SK-N-SH (cell line): Measurements from ENCODE around the gene MGAT4A. TPM values are rescaled to one million over a fixed set of nuclear protein-coding genes. Genes with fewer than 3 reads are reported as not detected.

ENCODE experiments used
- CTCF ChIA-PET: fragments of 300-600, 350-600 bp; formaldehyde crosslinking; extraction: SDS; loops from one replicate; lab custom pipeline; 2021; lab: Yijun Ruan, JAX
- POLR2A ChIA-PET: fragments of 350-600 bp; sonication (Branson Sonifier 250); formaldehyde crosslinking; extraction: SDS; loops from one replicate; lab custom pipeline; 2020; ENCODE audit warnings: antibody characterized with exemption, inconsistent platforms; lab: Yijun Ruan, JAX
- DNase-seq: peaks from one replicate; pipeline ENCODE4 v3.0.0; 2012
- H2AFZ ChIP-seq: fragments of 200-600 bp; sonication (generic); 2 replicates; pipeline ENCODE4 v1.8.1; 2016; ENCODE audit warnings: antibody characterized with exemption, mild to moderate bottlenecking, low read depth
- H3F3A ChIP-seq: fragments of 200-600 bp; sonication (generic); replicated peaks from 2 replicates; pipeline ENCODE3; 2016; ENCODE audit warnings: antibody characterized with exemption, mild to moderate bottlenecking; ENCODE audit not compliant: insufficient read depth
- H3K27ac ChIP-seq, 2 experiments: fragments of 200-500 bp in 1 of 2; fragments of 200-600 bp in 1 of 2; sonication (Bioruptor generic) in 1 of 2; sonication (generic), shearing (Covaris generic) in 1 of 2; 2 replicates each; pipeline versions ENCODE4 v1.5.1 to v1.6.1; 2014 to 2016; ENCODE audit warnings: low read depth in 2 of 2, inconsistent platforms in 1 of 2, low read length in 1 of 2, mild to moderate bottlenecking in 1 of 2, mixed read lengths in 1 of 2
- H3K27me3 ChIP-seq: fragments of 200-600 bp; sonication (generic), shearing (Covaris generic); 2 replicates; pipeline ENCODE4 v1.6.1; 2016; ENCODE audit warnings: mixed run types; ENCODE audit not compliant: insufficient read depth
- H3K36me3 ChIP-seq, 2 experiments: fragments of 200-500 bp in 1 of 2; fragments of 200-600 bp in 1 of 2; sonication (Bioruptor generic) in 1 of 2; sonication (generic) in 1 of 2; replicated peaks in 1 of 2; 2 replicates each; pipeline versions ENCODE3 to v1.5.1; 2014 to 2016; ENCODE audit warnings: low read length in 1 of 2, mild to moderate bottlenecking in 1 of 2; ENCODE audit not compliant: insufficient read depth in 2 of 2, control insufficient read depth in 1 of 2
- H3K4me1 ChIP-seq, 2 experiments: fragments of 200-500 bp in 1 of 2; fragments of 200-600 bp in 1 of 2; sonication (Bioruptor generic) in 1 of 2; sonication (generic), shearing (Covaris generic) in 1 of 2; 2 replicates each; pipeline versions ENCODE4 v1.5.1 to v1.6.1; 2014 to 2016; ENCODE audit warnings: low read depth in 1 of 2, low read length in 1 of 2, mixed run types in 1 of 2; ENCODE audit not compliant: insufficient read depth in 2 of 2, control insufficient read depth in 1 of 2
- H3K4me2 ChIP-seq: fragments of 200-600 bp; sonication (generic), shearing (Covaris generic); 2 replicates; pipeline ENCODE4 v1.6.1; 2017; ENCODE audit warnings: mixed run types
- H3K4me3 ChIP-seq, 2 experiments: fragments of 200-500 bp in 1 of 2; fragments of 200-600 bp in 1 of 2; sonication (Bioruptor generic) in 1 of 2; sonication (generic), shearing (Covaris generic) in 1 of 2; 2 replicates each; pipeline versions ENCODE4 v1.5.1 to v1.8.1; 2014 to 2016; ENCODE audit warnings: low read depth in 2 of 2, inconsistent platforms in 1 of 2, low read length in 1 of 2, mild to moderate bottlenecking in 1 of 2, mixed read lengths in 1 of 2, moderate library complexity in 1 of 2
- H3K79me2 ChIP-seq: fragments of 200-600 bp; sonication (generic); 2 replicates; pipeline ENCODE4 v1.8.1; 2017; ENCODE audit warnings: mild to moderate bottlenecking; ENCODE audit not compliant: insufficient read depth
- H3K9ac ChIP-seq: fragments of 200-600 bp; sonication (generic); 2 replicates; pipeline ENCODE4 v1.6.1; 2017; ENCODE audit warnings: mixed run types
- H3K9me2 ChIP-seq: fragments of 200-600 bp; sonication (generic); 2 replicates; pipeline ENCODE4 v1.6.1; 2017; ENCODE audit warnings: mixed run types
- H3K9me3 ChIP-seq: fragments of 200-600 bp; sonication (generic); 2 replicates; pipeline ENCODE4 v1.6.1; 2017; ENCODE audit warnings: mixed run types, mild to moderate bottlenecking, moderate library complexity
- H4K20me1 ChIP-seq: fragments of 200-600 bp; sonication (generic); 2 replicates; pipeline ENCODE4 v1.6.1; 2017; ENCODE audit warnings: mild to moderate bottlenecking, mixed run types; ENCODE audit not compliant: insufficient read depth
- CHD2 ChIP-seq: fragments of 150-350 bp; IDR thresholded peaks from 2 replicates; pipeline ENCODE4 v1.6.1; 2018; ENCODE audit warnings: low read length; ENCODE audit not compliant: partially characterized antibody
- ELF1 ChIP-seq: IDR thresholded peaks from 2 replicates; pipeline ENCODE4 v1.4.0; 2012
- EZH2phosphoT487 ChIP-seq: fragments of 200-600 bp; sonication (generic); IDR thresholded peaks from 2 replicates; pipeline ENCODE4 v1.6.1; 2017; ENCODE audit warnings: low read depth, mixed run types, mild to moderate bottlenecking, antibody characterized with exemption, moderate library complexity, borderline replicate concordance
- FOSL2 ChIP-seq: IDR thresholded peaks from 2 replicates; pipeline ENCODE4 v1.4.0; 2012; ENCODE audit warnings: low read depth, mild to moderate bottlenecking, moderate library complexity, borderline replicate concordance
- FOXJ3 ChIP-seq: sonication (generic); formaldehyde crosslinking; IDR thresholded peaks from 2 replicates; pipeline ENCODE4 v1.5.1; 2020; ENCODE audit warnings: mild to moderate bottlenecking, missing genetic modification reagents
- FOXM1 ChIP-seq: IDR thresholded peaks from 2 replicates; pipeline ENCODE4 v1.4.0; 2012; ENCODE audit warnings: low read depth, mild to moderate bottlenecking
- GABPA ChIP-seq: IDR thresholded peaks from 2 replicates; pipeline ENCODE4 v1.4.0; 2012; ENCODE audit warnings: low read depth, mild to moderate bottlenecking
- JUND ChIP-seq: IDR thresholded peaks from 2 replicates; pipeline ENCODE4 v1.4.0; 2012
- MEF2A ChIP-seq: IDR thresholded peaks from 2 replicates; pipeline ENCODE4 v1.4.0; 2012; ENCODE audit warnings: low read depth, borderline replicate concordance
- MXI1 ChIP-seq: IDR thresholded peaks from 2 replicates; pipeline ENCODE4 v1.6.1; 2012; ENCODE audit warnings: mild to moderate bottlenecking, low read depth, low read length, improper control_type of control experiment
- NRF1 ChIP-seq: IDR thresholded peaks from 2 replicates; pipeline ENCODE4 v1.6.1; 2012; ENCODE audit warnings: low read depth, mild to moderate bottlenecking, low read length
- POLR2AphosphoS5 ChIP-seq: IDR thresholded peaks from 2 replicates; pipeline ENCODE4 v1.6.1; 2012; ENCODE audit warnings: low read depth, low read length
- RAD21 ChIP-seq: IDR thresholded peaks from 2 replicates; pipeline ENCODE4 v1.6.1; 2012; ENCODE audit warnings: mild to moderate bottlenecking, low read length
- RFX5 ChIP-seq: IDR thresholded peaks from 2 replicates; pipeline ENCODE4 v1.6.1; 2012; ENCODE audit warnings: mild to moderate bottlenecking, improper control_type of control experiment, low read length
- RXRA ChIP-seq: IDR thresholded peaks from 2 replicates; pipeline ENCODE4 v1.4.0; 2012; ENCODE audit warnings: low read depth, mild to moderate bottlenecking, borderline replicate concordance
- SIN3A ChIP-seq: IDR thresholded peaks from 2 replicates; pipeline ENCODE4 v1.6.1; 2012; ENCODE audit warnings: low read depth, mild to moderate bottlenecking, low read length, moderate library complexity, borderline replicate concordance
- SMC3 ChIP-seq: IDR thresholded peaks from 2 replicates; pipeline ENCODE4 v1.6.1; 2012; ENCODE audit warnings: low read depth, low read length, improper control_type of control experiment
- TAF1 ChIP-seq: IDR thresholded peaks from 2 replicates; pipeline ENCODE4 v1.6.1; 2012; ENCODE audit warnings: low read depth, mild to moderate bottlenecking, low read length, moderate library complexity, borderline replicate concordance
- TCF12 ChIP-seq: IDR thresholded peaks from 2 replicates; pipeline ENCODE4 v1.4.0; 2012
- WGBS: methylation state at CpG from one replicate; pipeline ENCODE4 v1.1.6; 2017; ENCODE audit warnings: low lambda C conversion rate; 5-methylcytosine and 5-hydroxymethylcytosine counted together
- polyA plus RNA-seq, 3 experiments: library from polyadenylated mRNA; depleted of rRNA; stranded (reverse); fragments of >200 nt; gene quantifications; 2 replicates each; pipeline ENCODE4 v1.2.3, GENCODE V29; 2012
- TF ChIP-seq, protein P1 (sequence below): fragments of 200-600 bp; sonication (generic); IDR thresholded peaks from 2 replicates; pipeline ENCODE4 v1.6.1; 2017; ENCODE audit warnings: antibody characterized with exemption, mild to moderate bottlenecking, moderate library complexity
- TF ChIP-seq, protein P2 (sequence below): fragments of 150-350 bp; IDR thresholded peaks from 2 replicates; pipeline ENCODE4 v1.6.1; 2017; ENCODE audit warnings: antibody characterized with exemption, low read length, low read depth, borderline replicate concordance
- TF ChIP-seq, protein P3 (sequence below): fragments of 150-350 bp; IDR thresholded peaks from 2 replicates; pipeline ENCODE4 v1.6.1; 2016; ENCODE audit warnings: mild to moderate bottlenecking, low read depth, low read length
- TF ChIP-seq, protein P4 (sequence below): IDR thresholded peaks from 2 replicates; pipeline ENCODE4 v1.6.1; 2012; ENCODE audit warnings: mild to moderate bottlenecking, low read depth, low read length, moderate library complexity
- TF ChIP-seq, protein P5 (sequence below): IDR thresholded peaks from 2 replicates; pipeline ENCODE4 v1.4.0; 2012; ENCODE audit warnings: low read depth, borderline replicate concordance
- TF ChIP-seq, protein P6 (sequence below): IDR thresholded peaks from 2 replicates; pipeline ENCODE4 v1.4.0; 2012; ENCODE audit warnings: low read depth

The MGAT4A gene
- polyA plus RNA-seq, 1 of the 3 experiments (the other 2 are of a cell fraction): 0.07 TPM

DNA sequence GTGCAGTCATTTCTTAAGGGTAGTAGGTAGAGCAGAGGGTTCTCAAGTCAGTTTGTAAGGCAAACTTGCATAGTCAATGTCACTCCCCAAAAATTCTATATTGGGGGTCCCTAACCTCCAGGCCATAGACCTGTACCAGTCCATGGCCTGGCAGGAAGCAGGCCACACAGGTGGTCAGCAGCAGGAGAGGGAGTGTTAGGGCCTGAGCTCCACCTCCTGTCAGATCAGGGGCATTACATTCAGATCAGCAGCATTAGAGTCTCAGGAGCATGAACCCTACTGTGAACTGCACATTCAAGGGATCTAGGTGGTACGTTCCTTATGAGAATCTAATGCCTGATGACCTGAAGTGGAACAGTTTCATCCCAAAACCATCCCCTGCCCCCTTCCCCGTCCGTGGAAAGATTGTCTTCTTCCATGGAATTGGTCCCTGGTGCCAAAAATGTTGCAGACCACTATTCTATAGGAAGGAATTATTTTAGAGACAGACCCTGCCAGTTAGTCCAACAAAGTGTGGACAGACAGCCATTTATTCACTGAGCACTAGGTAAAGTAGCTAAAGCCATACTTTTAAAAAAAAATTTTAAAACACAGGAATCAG is 129.3 kb downstream of the MGAT4A start:
- 87% methylated on average over 3 of the region's 3 CpGs for WGBS
- Histone ChIP-seq H3F3A (peaks cover 22% of the 10 kb centered on the region), H3K4me2 (no peak overlapping the region), H3K4me3 (no peak overlapping the region), H3K27me3 (no peaks in the 10 kb centered on the region), H2AFZ (no peak overlapping the region), H3K4me1 (peaks cover 0 to 30% of the 10 kb centered on the region in 2 experiments; a peak in 2 of 4 replicates), H4K20me1 (no peaks in the 10 kb centered on the region; the same call in 1 of the 2 replicates), H3K79me2 (peaks cover 29% of the 10 kb centered on the region; the same call in 1 of the 2 replicates), H3K36me3 (peaks cover 34 to 58% of the 10 kb centered on the region in 2 experiments), H3K27ac (no peak overlapping the region), H3K9me2 (no peaks in the 10 kb centered on the region), H3K9ac (no peak overlapping the region), H3K9me3 (no peaks in the 10 kb centered on the region)
- CTCF ChIA-PET: interaction anchor here (0.6 to 2.1 kb wide), 11 partner anchors 9 to 236 kb away, joined by 3 to 15 read pairs (median 4); no protein-coding TSS in a partner anchor
- peak; percentile 65 for DNase-seq
- POLR2A ChIA-PET: no interaction called here
- no peak for TF ChIP-seq FOXJ3
- TF ChIP-seq TCF12: no peak
- TF ChIP-seq, protein P1, sequence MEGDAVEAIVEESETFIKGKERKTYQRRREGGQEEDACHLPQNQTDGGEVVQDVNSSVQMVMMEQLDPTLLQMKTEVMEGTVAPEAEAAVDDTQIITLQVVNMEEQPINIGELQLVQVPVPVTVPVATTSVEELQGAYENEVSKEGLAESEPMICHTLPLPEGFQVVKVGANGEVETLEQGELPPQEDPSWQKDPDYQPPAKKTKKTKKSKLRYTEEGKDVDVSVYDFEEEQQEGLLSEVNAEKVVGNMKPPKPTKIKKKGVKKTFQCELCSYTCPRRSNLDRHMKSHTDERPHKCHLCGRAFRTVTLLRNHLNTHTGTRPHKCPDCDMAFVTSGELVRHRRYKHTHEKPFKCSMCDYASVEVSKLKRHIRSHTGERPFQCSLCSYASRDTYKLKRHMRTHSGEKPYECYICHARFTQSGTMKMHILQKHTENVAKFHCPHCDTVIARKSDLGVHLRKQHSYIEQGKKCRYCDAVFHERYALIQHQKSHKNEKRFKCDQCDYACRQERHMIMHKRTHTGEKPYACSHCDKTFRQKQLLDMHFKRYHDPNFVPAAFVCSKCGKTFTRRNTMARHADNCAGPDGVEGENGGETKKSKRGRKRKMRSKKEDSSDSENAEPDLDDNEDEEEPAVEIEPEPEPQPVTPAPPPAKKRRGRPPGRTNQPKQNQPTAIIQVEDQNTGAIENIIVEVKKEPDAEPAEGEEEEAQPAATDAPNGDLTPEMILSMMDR: peak; percentile 67
- no peak for TF ChIP-seq FOSL2
- no peak for TF ChIP-seq TAF1
- no peak for TF ChIP-seq MXI1
- TF ChIP-seq NRF1: no peak
- TF ChIP-seq RAD21: peak; percentile 79
- TF ChIP-seq, protein P2, sequence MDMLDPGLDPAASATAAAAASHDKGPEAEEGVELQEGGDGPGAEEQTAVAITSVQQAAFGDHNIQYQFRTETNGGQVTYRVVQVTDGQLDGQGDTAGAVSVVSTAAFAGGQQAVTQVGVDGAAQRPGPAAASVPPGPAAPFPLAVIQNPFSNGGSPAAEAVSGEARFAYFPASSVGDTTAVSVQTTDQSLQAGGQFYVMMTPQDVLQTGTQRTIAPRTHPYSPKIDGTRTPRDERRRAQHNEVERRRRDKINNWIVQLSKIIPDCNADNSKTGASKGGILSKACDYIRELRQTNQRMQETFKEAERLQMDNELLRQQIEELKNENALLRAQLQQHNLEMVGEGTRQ: no peak
- TF ChIP-seq, protein P3, sequence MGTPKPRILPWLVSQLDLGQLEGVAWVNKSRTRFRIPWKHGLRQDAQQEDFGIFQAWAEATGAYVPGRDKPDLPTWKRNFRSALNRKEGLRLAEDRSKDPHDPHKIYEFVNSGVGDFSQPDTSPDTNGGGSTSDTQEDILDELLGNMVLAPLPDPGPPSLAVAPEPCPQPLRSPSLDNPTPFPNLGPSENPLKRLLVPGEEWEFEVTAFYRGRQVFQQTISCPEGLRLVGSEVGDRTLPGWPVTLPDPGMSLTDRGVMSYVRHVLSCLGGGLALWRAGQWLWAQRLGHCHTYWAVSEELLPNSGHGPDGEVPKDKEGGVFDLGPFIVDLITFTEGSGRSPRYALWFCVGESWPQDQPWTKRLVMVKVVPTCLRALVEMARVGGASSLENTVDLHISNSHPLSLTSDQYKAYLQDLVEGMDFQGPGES: no peak
- TF ChIP-seq, protein P4, sequence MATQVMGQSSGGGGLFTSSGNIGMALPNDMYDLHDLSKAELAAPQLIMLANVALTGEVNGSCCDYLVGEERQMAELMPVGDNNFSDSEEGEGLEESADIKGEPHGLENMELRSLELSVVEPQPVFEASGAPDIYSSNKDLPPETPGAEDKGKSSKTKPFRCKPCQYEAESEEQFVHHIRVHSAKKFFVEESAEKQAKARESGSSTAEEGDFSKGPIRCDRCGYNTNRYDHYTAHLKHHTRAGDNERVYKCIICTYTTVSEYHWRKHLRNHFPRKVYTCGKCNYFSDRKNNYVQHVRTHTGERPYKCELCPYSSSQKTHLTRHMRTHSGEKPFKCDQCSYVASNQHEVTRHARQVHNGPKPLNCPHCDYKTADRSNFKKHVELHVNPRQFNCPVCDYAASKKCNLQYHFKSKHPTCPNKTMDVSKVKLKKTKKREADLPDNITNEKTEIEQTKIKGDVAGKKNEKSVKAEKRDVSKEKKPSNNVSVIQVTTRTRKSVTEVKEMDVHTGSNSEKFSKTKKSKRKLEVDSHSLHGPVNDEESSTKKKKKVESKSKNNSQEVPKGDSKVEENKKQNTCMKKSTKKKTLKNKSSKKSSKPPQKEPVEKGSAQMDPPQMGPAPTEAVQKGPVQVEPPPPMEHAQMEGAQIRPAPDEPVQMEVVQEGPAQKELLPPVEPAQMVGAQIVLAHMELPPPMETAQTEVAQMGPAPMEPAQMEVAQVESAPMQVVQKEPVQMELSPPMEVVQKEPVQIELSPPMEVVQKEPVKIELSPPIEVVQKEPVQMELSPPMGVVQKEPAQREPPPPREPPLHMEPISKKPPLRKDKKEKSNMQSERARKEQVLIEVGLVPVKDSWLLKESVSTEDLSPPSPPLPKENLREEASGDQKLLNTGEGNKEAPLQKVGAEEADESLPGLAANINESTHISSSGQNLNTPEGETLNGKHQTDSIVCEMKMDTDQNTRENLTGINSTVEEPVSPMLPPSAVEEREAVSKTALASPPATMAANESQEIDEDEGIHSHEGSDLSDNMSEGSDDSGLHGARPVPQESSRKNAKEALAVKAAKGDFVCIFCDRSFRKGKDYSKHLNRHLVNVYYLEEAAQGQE: no peak
- no peak for TF ChIP-seq CHD2
- TF ChIP-seq, protein P5, sequence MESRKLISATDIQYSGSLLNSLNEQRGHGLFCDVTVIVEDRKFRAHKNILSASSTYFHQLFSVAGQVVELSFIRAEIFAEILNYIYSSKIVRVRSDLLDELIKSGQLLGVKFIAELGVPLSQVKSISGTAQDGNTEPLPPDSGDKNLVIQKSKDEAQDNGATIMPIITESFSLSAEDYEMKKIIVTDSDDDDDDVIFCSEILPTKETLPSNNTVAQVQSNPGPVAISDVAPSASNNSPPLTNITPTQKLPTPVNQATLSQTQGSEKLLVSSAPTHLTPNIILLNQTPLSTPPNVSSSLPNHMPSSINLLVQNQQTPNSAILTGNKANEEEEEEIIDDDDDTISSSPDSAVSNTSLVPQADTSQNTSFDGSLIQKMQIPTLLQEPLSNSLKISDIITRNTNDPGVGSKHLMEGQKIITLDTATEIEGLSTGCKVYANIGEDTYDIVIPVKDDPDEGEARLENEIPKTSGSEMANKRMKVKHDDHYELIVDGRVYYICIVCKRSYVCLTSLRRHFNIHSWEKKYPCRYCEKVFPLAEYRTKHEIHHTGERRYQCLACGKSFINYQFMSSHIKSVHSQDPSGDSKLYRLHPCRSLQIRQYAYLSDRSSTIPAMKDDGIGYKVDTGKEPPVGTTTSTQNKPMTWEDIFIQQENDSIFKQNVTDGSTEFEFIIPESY: no peak
- no peak for TF ChIP-seq EZH2phosphoT487
- no peak for TF ChIP-seq ELF1
- TF ChIP-seq RXRA: no peak
- TF ChIP-seq SMC3: peak; percentile 72
- no peak for TF ChIP-seq POLR2AphosphoS5
- no peak for TF ChIP-seq GABPA
- no peak for TF ChIP-seq RFX5
- TF ChIP-seq FOXM1: no peak
- TF ChIP-seq SIN3A: no peak
- no peak for TF ChIP-seq MEF2A
- no peak for TF ChIP-seq JUND
- TF ChIP-seq, protein P6, sequence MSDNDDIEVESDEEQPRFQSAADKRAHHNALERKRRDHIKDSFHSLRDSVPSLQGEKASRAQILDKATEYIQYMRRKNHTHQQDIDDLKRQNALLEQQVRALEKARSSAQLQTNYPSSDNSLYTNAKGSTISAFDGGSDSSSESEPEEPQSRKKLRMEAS: no peak
